Coronary artery (tissue), 2 donors: Measurements from ENCODE around the gene ATP6V1E1.

Experiments
- DNase-seq: peaks from one replicate; pipeline ENCODE4 v3.0.0-alpha.2; 2017; ENCODE audit warnings: low spot score
- H3K27ac ChIP-seq, 2 donors: fragments of 200-600 bp; sonication (generic); one replicate each; pipeline ENCODE4 v1.5.1; 2016 to 2019
- H3K4me3 ChIP-seq: fragments of 200-600 bp; sonication (generic); 2 replicates; pipeline ENCODE4 v1.5.1; 2016; ENCODE audit warnings: mild to moderate bottlenecking, moderate library complexity
- CTCF ChIP-seq: fragments of 200-600 bp; sonication (generic); IDR thresholded peaks from one replicate; pipeline ENCODE4 v1.5.1; 2019; ENCODE audit warnings: antibody characterized with exemption

The ATP6V1E1 gene

GRCh38 chr22:17596226-17596625 lies 32.3 kb downstream of the ATP6V1E1 start:
- Histone ChIP-seq H3K4me3 (no peak overlapping the region), H3K27ac (no peak overlapping the region)
- no peak for TF ChIP-seq CTCF
- no peak for DNase-seq

- TF ChIP-seq CTCF: no peak
- DNase-seq: no peak
- no peak overlapping the region for H3K27ac ChIP-seq
These were observed 36.3 kb downstream of the ATP6V1E1 start for GRCh38 chr22:17592201-17592600.

GRCh38 chr22:17590586-17590985 lies 38.0 kb downstream of the ATP6V1E1 start:
- no peak for TF ChIP-seq CTCF
- H3K4me3 ChIP-seq: no peak overlapping the region
- DNase-seq: no peak
- no peak overlapping the region for H3K27ac ChIP-seq

More at GRCh38 chr22:17592201-17592600, 36.3 kb downstream of the ATP6V1E1 start:
- H3K4me3 ChIP-seq: no peak overlapping the region

- H3K27ac ChIP-seq: no peak overlapping the region
- no peak for TF ChIP-seq CTCF
- no peak for DNase-seq
- H3K4me3 ChIP-seq: no peak overlapping the region
These were observed 38.7 kb downstream of the ATP6V1E1 start for GRCh38 chr22:17589810-17590375.

GRCh38 chr22:17588606-17589005 lies 39.9 kb downstream of the ATP6V1E1 start:
- TF ChIP-seq CTCF: no peak
- DNase-seq: no peak
- no peak overlapping the region for H3K4me3 ChIP-seq
- no peak overlapping the region for H3K27ac ChIP-seq

GRCh38 chr22:17587629-17588028 lies 40.9 kb downstream of the ATP6V1E1 start:
- Histone ChIP-seq H3K4me3 (no peak overlapping the region), H3K27ac (no peak overlapping the region)
- DNase-seq: no peak
- TF ChIP-seq CTCF: no peak

- Histone ChIP-seq H3K4me3 (no peak overlapping the region), H3K27ac (no peak overlapping the region)
- no peak for DNase-seq
- no peak for TF ChIP-seq CTCF
These were observed 41.6 kb downstream of the ATP6V1E1 start for GRCh38 chr22:17586831-17587440.
